ENCODE data around the gene CFAP221.

CFAP221 gene

GRCh38 chr2:119537792-119538191 is 6.5 kb upstream of the CFAP221 start:
- no peaks in the 10 kb centered on the region for H3K27me3 ChIP-seq (ENCODE audit: insufficient read depth, low read depth, severe bottlenecking)
- TF ChIP-seq CTCF (IDR thresholded peaks at IDR 0.05; ENCODE audit: low read depth, low read length), result no peak

DNA sequence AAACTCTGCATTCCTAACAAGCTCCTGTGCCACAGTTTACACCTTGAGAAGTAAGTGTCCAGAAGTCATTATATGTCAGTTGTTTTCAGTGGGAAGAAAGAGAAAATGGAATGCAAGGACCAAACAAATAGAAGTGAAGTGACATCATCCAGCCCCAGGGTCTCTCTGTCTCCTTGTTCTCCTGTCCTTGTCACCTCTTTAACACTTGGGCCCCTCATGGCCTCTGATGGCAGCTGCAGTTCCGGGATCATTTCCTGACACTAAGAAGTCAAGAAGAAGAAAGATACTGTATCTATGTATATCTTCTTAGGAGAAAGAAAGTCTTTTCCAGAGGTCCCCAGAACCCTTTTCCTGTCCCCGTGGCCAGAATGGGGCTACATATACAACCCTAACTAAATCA is 2.8 kb upstream of the CFAP221 start:
- DNase-seq, result no peak
- Histone ChIP-seq H3K27ac (no peak overlapping the region), H3K4me3 (ENCODE audit: low read depth, low read length) (no peak overlapping the region), H3K36me3 (no peaks in the 10 kb centered on the region), H3K9me3 (ENCODE audit: severe bottlenecking) (no peaks in the 10 kb centered on the region), H3K27me3 (ENCODE audit: insufficient read depth, low read depth, severe bottlenecking) (no peaks in the 10 kb centered on the region)
- TF ChIP-seq CTCF (IDR thresholded peaks at IDR 0.05; ENCODE audit: low read depth, low read length), result no peak

More at GRCh38 chr2:119537792-119538191, 6.5 kb upstream of the CFAP221 start:
- Histone ChIP-seq H3K36me3 (no peaks in the 10 kb centered on the region), H3K27ac (no peak overlapping the region), H3K4me3 (ENCODE audit: low read depth, low read length) (no peak overlapping the region), H3K9me3 (ENCODE audit: severe bottlenecking) (no peaks in the 10 kb centered on the region)
- DNase-seq, result no peak

GRCh38 chr2:119544939-119545475 is 758 bp downstream of the CFAP221 start:
- Histone ChIP-seq H3K27me3 (ENCODE audit: insufficient read depth, low read depth, severe bottlenecking) (no peaks in the 10 kb centered on the region), H3K4me3 (ENCODE audit: low read depth, low read length) (peak overlapping the region; percentile 50), H3K27ac (no peak overlapping the region), H3K9me3 (ENCODE audit: severe bottlenecking) (no peaks in the 10 kb centered on the region), H3K36me3 (no peaks in the 10 kb centered on the region)
- DNase-seq, result no peak
- TF ChIP-seq CTCF (IDR thresholded peaks at IDR 0.05; ENCODE audit: low read depth, low read length), result no peak

GRCh38 chr2:119545754-119546446 is 1.7 kb downstream of the CFAP221 start:
- TF ChIP-seq CTCF (IDR thresholded peaks at IDR 0.05; ENCODE audit: low read depth, low read length), result no peak
- no peak overlapping the region for H3K27ac ChIP-seq
- no peaks in the 10 kb centered on the region for H3K36me3 ChIP-seq
- no peaks in the 10 kb centered on the region for H3K9me3 ChIP-seq (ENCODE audit: severe bottlenecking)
- DNase-seq, result no peak
- H3K4me3 ChIP-seq (ENCODE audit: low read depth, low read length), result no peak overlapping the region
- H3K27me3 ChIP-seq (ENCODE audit: insufficient read depth, low read depth, severe bottlenecking), result no peaks in the 10 kb centered on the region

GRCh38 chr2:119546447-119546767 is 2.2 kb downstream of the CFAP221 start:
- Histone ChIP-seq H3K27me3 (ENCODE audit: insufficient read depth, low read depth, severe bottlenecking) (no peaks in the 10 kb centered on the region), H3K4me3 (ENCODE audit: low read depth, low read length) (no peak overlapping the region), H3K27ac (no peak overlapping the region), H3K9me3 (ENCODE audit: severe bottlenecking) (no peaks in the 10 kb centered on the region), H3K36me3 (no peaks in the 10 kb centered on the region)
- no peak for TF ChIP-seq CTCF (IDR thresholded peaks at IDR 0.05; ENCODE audit: low read depth, low read length)
- peak; percentile 23 for DNase-seq

Measured in WERI-Rb-1 (cell line).